ENCODE results near the gene MFNG. TPM values are rescaled to one million over a fixed set of nuclear protein-coding genes. Genes with fewer than 3 reads are reported as not detected.

Gene MFNG
- total RNA-seq, 2 experiments from 2014 or later: 225 to 235 TPM

- BruUV-seq (replicated peaks): no TSS peak
These were observed 14.3 kb downstream of the MFNG start for GRCh38 chr22:37471727-37472417.

GRCh38 chr22:37470087-37470445 lies 16.1 kb downstream of the MFNG start:
- no peak overlapping the region for H3K4me2 ChIP-seq (ENCODE audit: low read length)
- peaks cover 41% of the 10 kb centered on the region for H3K4me1 ChIP-seq (ENCODE audit: insufficient read depth, low read length, poor library complexity, severe bottlenecking)
- TF ChIP-seq CTCF (conservative IDR thresholded peaks at IDR 0.05; ENCODE audit: low read length) (no peak), EZH2phosphoT487 (IDR thresholded peaks at IDR 0.05; ENCODE audit: borderline replicate concordance, low read depth, low read length) (no peak)
- H3K9me2 ChIP-seq (ENCODE audit: insufficient read depth, low read length): no peaks in the 10 kb centered on the region
- H4K20me1 ChIP-seq (ENCODE audit: insufficient read depth, low read length): no peaks in the 10 kb centered on the region
- CTCF ChIA-PET (ENCODE audit: unreplicated experiment): no interaction called here
- BruUV-seq (replicated peaks): no TSS peak
- H3K36me3 ChIP-seq (ENCODE audit: insufficient read depth, low read length): peaks cover 94% of the 10 kb centered on the region
- DNase-seq (ENCODE audit: low spot score): no peak
- H3K79me2 ChIP-seq (ENCODE audit: insufficient read depth, low read depth, low read length): peaks cover 5% of the 10 kb centered on the region; the same call in 1 of the 2 replicates
- no peak overlapping the region for H3K27ac ChIP-seq (ENCODE audit: low read depth, low read length, poor library complexity, severe bottlenecking)
- H3K4me3 ChIP-seq (ENCODE audit: low read depth, low read length, poor library complexity, severe bottlenecking): no peak overlapping the region
- no peak overlapping the region for H2AFZ ChIP-seq (ENCODE audit: low read length)
- intact Hi-C loops (cut with micrococcal nuclease; ENCODE audit: unreplicated experiment): no loop called here
- H3K9me3 ChIP-seq (ENCODE audit: low read length): no peaks in the 10 kb centered on the region
- POLR2A ChIA-PET: interaction anchor here (0.7 kb wide), 1 partner anchor 207 kb away, joined by 3 read pairs; no protein-coding TSS in a partner anchor

More at GRCh38 chr22:37471727-37472417, 14.3 kb downstream of the MFNG start:
- no peak for TF ChIP-seq CTCF (conservative IDR thresholded peaks at IDR 0.05; ENCODE audit: low read length)
- TF ChIP-seq EZH2phosphoT487 (IDR thresholded peaks at IDR 0.05; ENCODE audit: borderline replicate concordance, low read depth, low read length): no peak
- Histone ChIP-seq H4K20me1 (ENCODE audit: insufficient read depth, low read length) (no peaks in the 10 kb centered on the region), H3K4me1 (ENCODE audit: insufficient read depth, low read length, poor library complexity, severe bottlenecking) (peaks cover 46% of the 10 kb centered on the region), H3K4me3 (ENCODE audit: low read depth, low read length, poor library complexity, severe bottlenecking) (no peak overlapping the region), H3K4me2 (ENCODE audit: low read length) (no peak overlapping the region), H3K27ac (ENCODE audit: low read depth, low read length, poor library complexity, severe bottlenecking) (peak overlapping the region; percentile 63), H3K9me2 (ENCODE audit: insufficient read depth, low read length) (no peaks in the 10 kb centered on the region), H3K79me2 (ENCODE audit: insufficient read depth, low read depth, low read length) (peaks cover 5% of the 10 kb centered on the region; the same call in 1 of the 2 replicates), H3K36me3 (ENCODE audit: insufficient read depth, low read length) (peaks cover 92% of the 10 kb centered on the region), H3K9me3 (ENCODE audit: low read length) (no peaks in the 10 kb centered on the region), H2AFZ (ENCODE audit: low read length) (no peak overlapping the region)
- peak; percentile 53 for DNase-seq (ENCODE audit: low spot score)
- ChIA-PET POLR2A (interaction anchor here (1.4 kb wide), 1 partner anchor 15 kb away, joined by 4 read pairs; the partner anchor contains the start of gene MFNG), CTCF (ENCODE audit: unreplicated experiment) (interaction anchor here (0.7 to 1.5 kb wide), 2 partner anchors 13 to 41 kb away, joined by 3 to 14 read pairs; no protein-coding TSS in a partner anchor)
- intact Hi-C loops (cut with micrococcal nuclease; ENCODE audit: unreplicated experiment): loop anchor here (1.0 kb wide), 1 partner anchor 26 kb away; no protein-coding TSS in a partner anchor
